Stomach (tissue), 9 donors: ENCODE data around the gene NIM1K. TPM values are rescaled to one million over a fixed set of nuclear protein-coding genes. Genes with fewer than 3 reads are reported as not detected.

Experiments used
- DNase-seq, 2 donors: peaks; one replicate each; pipeline versions ENCODE4 v3.0.0 to v3.0.0-alpha.2; 2013 to 2019
- H3K27ac ChIP-seq, 5 donors: fragments of 200-600 bp in 4 of 5; sonication (generic) in 4 of 5; one replicate each; pipeline ENCODE4 v1.5.1; 2013 to 2019; ENCODE audit warnings: mild to moderate bottlenecking in 1 of 5, moderate library complexity in 1 of 5
- H3K27me3 ChIP-seq, 3 donors: fragments of 200-600 bp; sonication (generic); one replicate each; pipeline ENCODE4 v1.5.1; 2017 to 2019; ENCODE audit warnings: mixed run types in 1 of 3
- H3K36me3 ChIP-seq, 4 donors: fragments of 200-600 bp; sonication (generic); 1 replicate in 3 of 4; 2 replicates in 1 of 4; pipeline ENCODE4 v1.5.1; 2016 to 2019
- H3K4me1 ChIP-seq, 4 donors: fragments of 200-600 bp; sonication (generic); one replicate each; pipeline ENCODE4 v1.5.1; 2016 to 2019
- H3K4me3 ChIP-seq, 4 donors: fragments of 200-600 bp; sonication (generic) in 3 of 4; one replicate each; pipeline ENCODE4 v1.5.1; 2016 to 2019; ENCODE audit warnings: mild to moderate bottlenecking in 1 of 4
- H3K9me3 ChIP-seq, 4 donors: fragments of 200-600 bp; sonication (generic); one replicate each; pipeline ENCODE4 v1.5.1; 2016 to 2019
- CTCF ChIP-seq, 7 experiments: fragments of 450-650 bp in 4 of 7; fragments of 200-600 bp in 3 of 7; sonication (generic) in 3 of 7; IDR thresholded peaks; one replicate each; pipeline ENCODE4 v1.5.1; 2016 to 2019; ENCODE audit warnings: antibody characterized with exemption in 7 of 7, control low read depth in 2 of 7, mild to moderate bottlenecking in 1 of 7
- EP300 ChIP-seq: sonication (generic); formaldehyde crosslinking; IDR thresholded peaks from one replicate; pipeline ENCODE4 v1.6.1; 2017; ENCODE audit warnings: antibody characterized with exemption
- POLR2A ChIP-seq, 4 donors: fragments of 450-650 bp; IDR thresholded peaks; one replicate each; pipeline ENCODE4 v1.6.1; 2016; ENCODE audit warnings: antibody characterized with exemption in 4 of 4, control low read depth in 2 of 4, mild to moderate bottlenecking in 1 of 4, moderate library complexity in 1 of 4
- POLR2AphosphoS5 ChIP-seq, 3 donors: sonication (generic); formaldehyde crosslinking; IDR thresholded peaks; one replicate each; pipeline ENCODE4 v1.6.1; 2016; ENCODE audit warnings: antibody characterized with exemption in 3 of 3
- WGBS, 5 donors: extraction: QIAGEN DNeasy Blood & Tissue Kit in 3 of 5; methylation state at CpG; one replicate each; pipeline versions ENCODE4 v1.1.5 to v1.1.7; 2013 to 2018; 5-methylcytosine and 5-hydroxymethylcytosine counted together
- intact Hi-C: fragments of 100-400 bp; cut with DNase I; formaldehyde crosslinking; loops from one replicate; pipeline ENCODE4 v1.15.1; 2023; ENCODE audit warnings: low total_unique reads
- polyA plus RNA-seq, 3 donors: library from polyadenylated mRNA; stranded (reverse); fragments of 200-250 nt; gene quantifications; one replicate each; pipeline ENCODE4 v1.2.3, GENCODE V29; 2013
- total RNA-seq, 5 donors: library from RNA; depleted of rRNA; stranded (reverse); fragments of >200 nt; gene quantifications; one replicate each; pipeline versions ENCODE4 v1.1.0 to v1.2.3, GENCODE V29; 2014 to 2016
- donor health status: healthy with polysubstance abuse.
- donor health status: Bipolar disorder and iron deficiency.
- donor health status: healthy.

The NIM1K gene
- total and polyA plus RNA-seq, 8 donors = 0.43 to 3.5 (median 0.74) TPM; not detected in 2

GRCh38 chr5:43210570-43210969, 18.5 kb downstream of the NIM1K start:
- Histone ChIP-seq H3K9me3 (no peaks in the 10 kb centered on the region), H3K4me1 (peaks cover 0 to 14% (median 1%) of the 10 kb centered on the region in 4 donors), H3K36me3 (no peaks in the 10 kb centered on the region), H3K27me3 (no peaks in the 10 kb centered on the region), H3K4me3 (no peak overlapping the region), H3K27ac (no peak overlapping the region)
- intact Hi-C loops = no loop called here
- no peak for DNase-seq
- TF ChIP-seq POLR2A (IDR thresholded peaks at IDR 0.05) (no peak), EP300 (no peak), POLR2AphosphoS5 (IDR thresholded peaks at IDR 0.05) (no peak), CTCF (IDR thresholded peaks at IDR 0.05) (no peak)
- 48 to 58% (median 58%) methylated on average over 6 of the region's 6 CpGs for WGBS, 5 donors

- no peaks in the 10 kb centered on the region for H3K36me3 ChIP-seq
- H3K9me3 ChIP-seq = no peaks in the 10 kb centered on the region
- peaks cover 0 to 13% (median 1%) of the 10 kb centered on the region in 4 donors for H3K4me1 ChIP-seq
- intact Hi-C loops = no loop called here
- H3K27ac ChIP-seq = no peak overlapping the region
- no peak overlapping the region for H3K4me3 ChIP-seq
- TF ChIP-seq EP300 = no peak
- no peak for TF ChIP-seq POLR2AphosphoS5 (IDR thresholded peaks at IDR 0.05)
- TF ChIP-seq CTCF (IDR thresholded peaks at IDR 0.05) = no peak
- TF ChIP-seq POLR2A (IDR thresholded peaks at IDR 0.05) = no peak
- WGBS, 5 donors = 71 to 89% (median 77%) methylated on average over 2 of the region's 2 CpGs
- DNase-seq = no peak
- H3K27me3 ChIP-seq = no peaks in the 10 kb centered on the region
These were observed 21.9 kb downstream of the NIM1K start for GRCh38 chr5:43213951-43214350.

GRCh38 chr5:43215073-43215631, 23.1 kb downstream of the NIM1K start:
- H3K27me3 ChIP-seq = no peaks in the 10 kb centered on the region
- whole genome bisulfite sequencing, 5 donors = 86 to 91% (median 86%) methylated on average over 11 of the region's 11 CpGs
- no peak overlapping the region for H3K27ac ChIP-seq
- no peaks in the 10 kb centered on the region for H3K9me3 ChIP-seq
- H3K4me3 ChIP-seq = no peak overlapping the region
- peaks cover 0 to 3% (median 0%) of the 10 kb centered on the region in 4 donors for H3K4me1 ChIP-seq
- DNase-seq = no peak
- no peak for TF ChIP-seq CTCF (IDR thresholded peaks at IDR 0.05)
- no peak for TF ChIP-seq EP300
- TF ChIP-seq POLR2A (IDR thresholded peaks at IDR 0.05) = no peak
- no peak for TF ChIP-seq POLR2AphosphoS5 (IDR thresholded peaks at IDR 0.05)
- intact Hi-C loops = no loop called here
- no peaks in the 10 kb centered on the region for H3K36me3 ChIP-seq

- Histone ChIP-seq H3K4me3 (no peak overlapping the region), H3K4me1 (no peaks in the 10 kb centered on the region), H3K27me3 (no peaks in the 10 kb centered on the region), H3K36me3 (no peaks in the 10 kb centered on the region), H3K27ac (no peak overlapping the region), H3K9me3 (no peaks in the 10 kb centered on the region)
- DNase-seq = no peak
- 75 to 87% (median 80%) methylated on average over 2 of the region's 2 CpGs for WGBS, 5 donors
- TF ChIP-seq POLR2AphosphoS5 (IDR thresholded peaks at IDR 0.05) (no peak), CTCF (IDR thresholded peaks at IDR 0.05) (no peak), POLR2A (IDR thresholded peaks at IDR 0.05) (no peak), EP300 (no peak)
- intact Hi-C loops = no loop called here
These were observed 24.9 kb downstream of the NIM1K start for GRCh38 chr5:43216941-43217340.
